NOMO-1 treated with DMSO at 0.1 percent for 48 hours (cell line): Measurements from ENCODE around the gene PICALM.

Experiments used
- DNase-seq: peaks from one replicate; lab custom pipeline; 2025; ENCODE audit not compliant: unreplicated experiment; lab: John Stamatoyannopoulos, UW

Gene PICALM

GRCh38 chr11:86079421-86079820, 10.5 kb upstream of the PICALM start:
- DNase-seq = no peak

GRCh38 chr11:86073948-86074347, 5.1 kb upstream of the PICALM start:
- no peak for DNase-seq

GRCh38 chr11:86072211-86072610, 3.3 kb upstream of the PICALM start:
- DNase-seq = no peak

GRCh38 chr11:86070142-86071056, 1.5 kb upstream of the PICALM start:
- no peak for DNase-seq

GRCh38 chr11:86069408-86070101, 671 bp upstream of the PICALM start:
- peak; percentile 94 for DNase-seq

GRCh38 chr11:86068138-86068871, 579 bp downstream of the PICALM start:
- DNase-seq = no peak

- DNase-seq = no peak
Measured at GRCh38 chr11:86067851-86068137, 1.1 kb downstream of the PICALM start.

GRCh38 chr11:86067009-86067850, 1.7 kb downstream of the PICALM start:
- DNase-seq = peak; percentile 80

GRCh38 chr11:86066657-86067008, 2.3 kb downstream of the PICALM start:
- no peak for DNase-seq

- no peak for DNase-seq
Measured at GRCh38 chr11:86066033-86066432, 2.9 kb downstream of the PICALM start.

GRCh38 chr11:86064220-86064803, 4.6 kb downstream of the PICALM start:
- no peak for DNase-seq

GRCh38 chr11:86063536-86063935, 5.3 kb downstream of the PICALM start:
- no peak for DNase-seq

- peak; percentile 10 for DNase-seq
Measured at GRCh38 chr11:86062719-86063118, 6.2 kb downstream of the PICALM start.

GRCh38 chr11:86061483-86062205, 7.2 kb downstream of the PICALM start:
- DNase-seq = no peak

- DNase-seq = no peak
Measured at GRCh38 chr11:86060544-86060943, 8.3 kb downstream of the PICALM start.

- DNase-seq = no peak
Measured at GRCh38 chr11:86058360-86058759, 10.5 kb downstream of the PICALM start.

- DNase-seq = no peak
Measured at GRCh38 chr11:86056351-86056854, 12.5 kb downstream of the PICALM start.

GRCh38 chr11:86052693-86053641, 15.9 kb downstream of the PICALM start:
- DNase-seq = no peak
